Hepatocyte (in vitro differentiated cells): ENCODE measurements around the gene UVRAG.

ENCODE experiments used
- EZH2 ChIP-seq: fragments of 200-600 bp; sonication (generic); IDR thresholded peaks from 2 replicates; pipeline ENCODE4 v1.6.1; 2016; ENCODE audit warnings: antibody characterized with exemption, mild to moderate bottlenecking, borderline replicate concordance
- EZH2phosphoT487 ChIP-seq: fragments of 200-600 bp; sonication (generic); IDR thresholded peaks from one replicate; pipeline ENCODE4 v1.6.1; 2018; ENCODE audit warnings: antibody characterized with exemption, mild to moderate bottlenecking, low read depth, moderate library complexity; ENCODE audit not compliant: unreplicated experiment, severe bottlenecking
- TF ChIP-seq, protein P1 (sequence below): fragments of 200-600 bp; sonication (generic); IDR thresholded peaks from 2 replicates; pipeline ENCODE4 v1.5.1; 2016; ENCODE audit warnings: antibody characterized with exemption, mild to moderate bottlenecking; ENCODE audit not compliant: poor library complexity

DNA sequence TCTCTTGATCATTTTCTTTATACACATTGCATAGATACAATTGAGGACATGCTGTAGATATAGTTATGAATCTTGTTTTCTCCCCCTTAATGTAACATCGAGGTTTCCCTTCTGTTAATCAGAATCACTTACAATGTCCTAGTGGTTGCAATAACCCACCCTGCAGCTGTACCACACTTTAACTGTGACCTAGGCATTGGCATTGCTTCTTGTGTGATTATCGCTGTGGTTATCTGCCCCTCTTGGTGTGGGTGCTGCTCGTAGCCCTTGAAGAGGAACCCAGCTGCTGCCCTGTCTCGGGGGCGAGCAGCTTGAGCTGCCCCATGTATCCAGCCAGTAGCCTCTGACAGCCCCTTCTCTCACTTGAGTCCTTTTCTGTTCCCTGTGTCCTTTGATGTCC, 44.9 kb upstream of the UVRAG start:
- TF ChIP-seq, protein P1, sequence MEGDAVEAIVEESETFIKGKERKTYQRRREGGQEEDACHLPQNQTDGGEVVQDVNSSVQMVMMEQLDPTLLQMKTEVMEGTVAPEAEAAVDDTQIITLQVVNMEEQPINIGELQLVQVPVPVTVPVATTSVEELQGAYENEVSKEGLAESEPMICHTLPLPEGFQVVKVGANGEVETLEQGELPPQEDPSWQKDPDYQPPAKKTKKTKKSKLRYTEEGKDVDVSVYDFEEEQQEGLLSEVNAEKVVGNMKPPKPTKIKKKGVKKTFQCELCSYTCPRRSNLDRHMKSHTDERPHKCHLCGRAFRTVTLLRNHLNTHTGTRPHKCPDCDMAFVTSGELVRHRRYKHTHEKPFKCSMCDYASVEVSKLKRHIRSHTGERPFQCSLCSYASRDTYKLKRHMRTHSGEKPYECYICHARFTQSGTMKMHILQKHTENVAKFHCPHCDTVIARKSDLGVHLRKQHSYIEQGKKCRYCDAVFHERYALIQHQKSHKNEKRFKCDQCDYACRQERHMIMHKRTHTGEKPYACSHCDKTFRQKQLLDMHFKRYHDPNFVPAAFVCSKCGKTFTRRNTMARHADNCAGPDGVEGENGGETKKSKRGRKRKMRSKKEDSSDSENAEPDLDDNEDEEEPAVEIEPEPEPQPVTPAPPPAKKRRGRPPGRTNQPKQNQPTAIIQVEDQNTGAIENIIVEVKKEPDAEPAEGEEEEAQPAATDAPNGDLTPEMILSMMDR = no peak
- TF ChIP-seq EZH2 = no peak
- TF ChIP-seq EZH2phosphoT487 = no peak
